GM12878 (cell line): ENCODE results near the gene TNIP1. TPM values are rescaled to one million over a fixed set of nuclear protein-coding genes. Genes with fewer than 3 reads are reported as not detected.

Source experiments
- ATAC-seq: fragments of 200-7000 bp; cut with Tn5 transposase; 3 replicates; pipeline ENCODE4 v1.9.1; 2020; ENCODE audit warnings: mild to moderate bottlenecking, moderate library complexity
- BruUV-seq: library from RNA; stranded (reverse); fragments of 400-500 nt; replicated peaks from 2 replicates; lab custom pipeline; 2021; lab: Mats Ljungman, UMichigan
- CTCF ChIA-PET: fragments of 300-600 bp; sonication (Branson Sonifier 250); formaldehyde crosslinking; extraction: SDS; loops from one replicate; lab custom pipeline; 2021; ENCODE audit warnings: inconsistent platforms; lab: Yijun Ruan, JAX
- POLR2A ChIA-PET: fragments of 350-600 bp; formaldehyde crosslinking; extraction: SDS; loops from one replicate; lab custom pipeline; 2021; ENCODE audit warnings: inconsistent platforms; lab: Charles Lee
- RAD21 ChIA-PET: fragments of 300-600 bp; sonication (Branson Sonifier 250); formaldehyde crosslinking; loops from one replicate; lab custom pipeline; 2023; ENCODE audit warnings: antibody characterized with exemption; ENCODE audit not compliant: unreplicated experiment; lab: Charles Lee
- SMC1A ChIA-PET: fragments of 300-600 bp; sonication (Branson Sonifier 250); formaldehyde crosslinking; loops from one replicate; lab custom pipeline; 2023; ENCODE audit not compliant: unreplicated experiment, uncharacterized antibody; lab: Charles Lee
- DNase-seq: peaks from one replicate; pipeline ENCODE4 v3.0.0-alpha.2; 2011; ENCODE audit warnings: low read depth, low spot score
- FAIRE-seq: peaks from 3 replicates; lab custom pipeline; 2011; peaks lifted over from hg19 to GRCh38; lab: Jason Lieb, UNC
- H2AFZ ChIP-seq: 2 replicates; pipeline ENCODE4 v1.6.0; 2011; ENCODE audit warnings: low read depth, low read length, control low read depth; ENCODE audit not compliant: control insufficient read depth
- H3K27ac ChIP-seq: 2 replicates; pipeline ENCODE4 v1.5.1; 2011; ENCODE audit warnings: control low read depth; ENCODE audit not compliant: control insufficient read depth, insufficient read depth
- H3K27me3 ChIP-seq, 2 experiments: replicated peaks in 1 of 2; 2 replicates each; pipeline versions ENCODE4 v1.6.0 to v1.6.1; 2011; ENCODE audit warnings: low read length in 1 of 2; ENCODE audit not compliant: control insufficient read depth in 2 of 2, insufficient read depth in 2 of 2
- H3K36me3 ChIP-seq, 2 experiments: 2 replicates each; pipeline ENCODE4 v1.5.1; 2011; ENCODE audit warnings: low read length in 1 of 2; ENCODE audit not compliant: control insufficient read depth in 2 of 2, insufficient read depth in 2 of 2
- H3K4me1 ChIP-seq: 2 replicates; pipeline ENCODE4 v1.6.1; 2011; ENCODE audit warnings: mild to moderate bottlenecking, low read length, moderate library complexity, mixed read lengths; ENCODE audit not compliant: control insufficient read depth, insufficient read depth
- H3K4me2 ChIP-seq: 2 replicates; pipeline ENCODE4 v1.6.0; 2011; ENCODE audit warnings: control low read depth; ENCODE audit not compliant: control insufficient read depth, insufficient read depth
- H3K4me3 ChIP-seq: fragments of 200-600 bp; sonication (generic); 2 replicates; pipeline ENCODE4 v1.5.1; 2016
- H3K79me2 ChIP-seq: 2 replicates; pipeline ENCODE4 v1.6.0; 2011; ENCODE audit warnings: low read length; ENCODE audit not compliant: control insufficient read depth, insufficient read depth
- H3K9ac ChIP-seq: 2 replicates; pipeline ENCODE4 v1.8.0; 2011; ENCODE audit warnings: low read length, control low read depth, mixed read lengths; ENCODE audit not compliant: control insufficient read depth, insufficient read depth
- H3K9me3 ChIP-seq: replicated peaks from 3 replicates; pipeline ENCODE4 v1.5.1; 2011; ENCODE audit warnings: mild to moderate bottlenecking, low read length; ENCODE audit not compliant: control insufficient read depth, insufficient read depth
- H4K20me1 ChIP-seq: 2 replicates; pipeline ENCODE4 v1.6.0; 2011; ENCODE audit not compliant: control insufficient read depth, insufficient read depth
- BHLHE40 ChIP-seq, 2 experiments: fragments of 450-650 bp in 1 of 2; IDR thresholded peaks; 2 replicates each; pipeline ENCODE4 v1.6.1; 2011 to 2017; ENCODE audit warnings: low read depth in 2 of 2, borderline replicate concordance in 1 of 2, improper control_type of control experiment in 1 of 2, low read length in 1 of 2, mild to moderate bottlenecking in 1 of 2
- CREB1 ChIP-seq: IDR thresholded peaks from 2 replicates; pipeline ENCODE4 v1.6.1; 2012; ENCODE audit warnings: low read depth, mild to moderate bottlenecking, inconsistent platforms
- EED ChIP-seq: sonication (generic); IDR thresholded peaks from 2 replicates; pipeline ENCODE4 v1.6.1; 2016; ENCODE audit warnings: antibody characterized with exemption, low read depth
- NBN ChIP-seq: fragments of 450-650 bp; IDR thresholded peaks from 2 replicates; pipeline ENCODE4 v1.6.1; 2016
- POLR2AphosphoS2 ChIP-seq: IDR thresholded peaks from 2 replicates; pipeline ENCODE4 v1.6.1; 2011; ENCODE audit warnings: low read depth, mild to moderate bottlenecking, low read length, improper control_type of control experiment, moderate library complexity
- REST ChIP-seq: IDR thresholded peaks from 2 replicates; pipeline ENCODE4 v1.6.1; 2012; ENCODE audit warnings: mild to moderate bottlenecking, low read depth, low read length
- SMAD5 ChIP-seq: IDR thresholded peaks from 2 replicates; pipeline ENCODE4 v1.6.1; 2016; ENCODE audit warnings: antibody characterized with exemption, low read depth
- TARDBP ChIP-seq: IDR thresholded peaks from 2 replicates; pipeline ENCODE4 v1.6.1; 2016; ENCODE audit warnings: borderline replicate concordance
- WGBS: methylation state at CpG from one replicate; pipeline ENCODE4 v1.1.6; 2016; ENCODE audit warnings: low lambda C conversion rate; ENCODE audit not compliant: insufficient replicate concordance, insufficient coverage; ENCODE audit errors: missing lambda C conversion rate; 5-methylcytosine and 5-hydroxymethylcytosine counted together
- in situ Hi-C: fragments of 300-500 bp; cut with MboI; formaldehyde crosslinking; loops from 9 replicates; pipeline ENCODE4 v1.14.3; 2018; ENCODE audit warnings: mixed read lengths
- intact Hi-C: fragments of 100-400 bp; cut with micrococcal nuclease; formaldehyde crosslinking; loops from one replicate; pipeline ENCODE4 v1.14.2; 2022; ENCODE audit not compliant: unreplicated experiment
- polyA plus RNA-seq, 11 experiments: library from polyadenylated mRNA; depleted of rRNA in 4 of 11; unstranded in 6 of 11; stranded (reverse) in 5 of 11; fragments of >200 nt; fragmentation: Nextera tagmentation in 4 of 11; fragmentation: Illumina TruSeq in 1 of 11; extraction: Ambion mirVana in 4 of 11; extraction: Trizol in 1 of 11; gene quantifications; 1 replicate in 1 of 11; 2 replicates in 10 of 11; pipeline versions ENCODE4 v1.2.1 to v1.2.3, GENCODE V29; 2011 to 2016; ENCODE audit warnings: inconsistent platforms in 2 of 11, missing spikeins in 2 of 11, low read depth in 1 of 11
- total RNA-seq, 4 experiments: library from RNA; depleted of rRNA in 3 of 4; stranded (reverse); fragments of >200 nt in 3 of 4; fragmentation: Illumina TruSeq in 1 of 4; extraction: Trizol in 1 of 4; gene quantifications; 2 replicates each; pipeline versions ENCODE4 v1.2.1 to v1.2.3, GENCODE V29; 2013 to 2021
- TF ChIP-seq, protein P1 (sequence below): fragments of 450-650 bp; conservative IDR thresholded peaks from 2 replicates; pipeline ENCODE4 v1.6.1; 2017; ENCODE audit warnings: mild to moderate bottlenecking, moderate library complexity
- TF ChIP-seq, protein P2 (sequence below): fragments of 450-650 bp; IDR thresholded peaks from 2 replicates; pipeline ENCODE4 v1.6.1; 2018; ENCODE audit warnings: borderline replicate concordance, mild to moderate bottlenecking; ENCODE audit not compliant: partially characterized antibody
- TF ChIP-seq, protein P3 (sequence below): fragments of 450-650 bp; IDR thresholded peaks from 2 replicates; pipeline ENCODE4 v1.6.1; 2014; ENCODE audit warnings: mild to moderate bottlenecking

Gene TNIP1
- total and polyA plus RNA-seq, 10 of the 15 experiments (the other 5 are each of a cell fraction or from before 2014, with no cell fraction given), result 4.4 to 279 (median 150) TPM

GRCh38 chr5:151079838-151080612 is 809 bp downstream of the TNIP1 start:
- no peak for FAIRE-seq
- peak; percentile 50; the same call in 1 of the 2 replicates for TF ChIP-seq EED
- TF ChIP-seq, protein P1, sequence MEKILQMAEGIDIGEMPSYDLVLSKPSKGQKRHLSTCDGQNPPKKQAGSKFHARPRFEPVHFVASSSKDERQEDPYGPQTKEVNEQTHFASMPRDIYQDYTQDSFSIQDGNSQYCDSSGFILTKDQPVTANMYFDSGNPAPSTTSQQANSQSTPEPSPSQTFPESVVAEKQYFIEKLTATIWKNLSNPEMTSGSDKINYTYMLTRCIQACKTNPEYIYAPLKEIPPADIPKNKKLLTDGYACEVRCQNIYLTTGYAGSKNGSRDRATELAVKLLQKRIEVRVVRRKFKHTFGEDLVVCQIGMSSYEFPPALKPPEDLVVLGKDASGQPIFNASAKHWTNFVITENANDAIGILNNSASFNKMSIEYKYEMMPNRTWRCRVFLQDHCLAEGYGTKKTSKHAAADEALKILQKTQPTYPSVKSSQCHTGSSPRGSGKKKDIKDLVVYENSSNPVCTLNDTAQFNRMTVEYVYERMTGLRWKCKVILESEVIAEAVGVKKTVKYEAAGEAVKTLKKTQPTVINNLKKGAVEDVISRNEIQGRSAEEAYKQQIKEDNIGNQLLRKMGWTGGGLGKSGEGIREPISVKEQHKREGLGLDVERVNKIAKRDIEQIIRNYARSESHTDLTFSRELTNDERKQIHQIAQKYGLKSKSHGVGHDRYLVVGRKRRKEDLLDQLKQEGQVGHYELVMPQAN, result peak; percentile 3; the same call in 1 of the 2 replicates
- TF ChIP-seq REST, result peak; percentile 51; the same call in 1 of the 2 replicates
- TF ChIP-seq, protein P2, sequence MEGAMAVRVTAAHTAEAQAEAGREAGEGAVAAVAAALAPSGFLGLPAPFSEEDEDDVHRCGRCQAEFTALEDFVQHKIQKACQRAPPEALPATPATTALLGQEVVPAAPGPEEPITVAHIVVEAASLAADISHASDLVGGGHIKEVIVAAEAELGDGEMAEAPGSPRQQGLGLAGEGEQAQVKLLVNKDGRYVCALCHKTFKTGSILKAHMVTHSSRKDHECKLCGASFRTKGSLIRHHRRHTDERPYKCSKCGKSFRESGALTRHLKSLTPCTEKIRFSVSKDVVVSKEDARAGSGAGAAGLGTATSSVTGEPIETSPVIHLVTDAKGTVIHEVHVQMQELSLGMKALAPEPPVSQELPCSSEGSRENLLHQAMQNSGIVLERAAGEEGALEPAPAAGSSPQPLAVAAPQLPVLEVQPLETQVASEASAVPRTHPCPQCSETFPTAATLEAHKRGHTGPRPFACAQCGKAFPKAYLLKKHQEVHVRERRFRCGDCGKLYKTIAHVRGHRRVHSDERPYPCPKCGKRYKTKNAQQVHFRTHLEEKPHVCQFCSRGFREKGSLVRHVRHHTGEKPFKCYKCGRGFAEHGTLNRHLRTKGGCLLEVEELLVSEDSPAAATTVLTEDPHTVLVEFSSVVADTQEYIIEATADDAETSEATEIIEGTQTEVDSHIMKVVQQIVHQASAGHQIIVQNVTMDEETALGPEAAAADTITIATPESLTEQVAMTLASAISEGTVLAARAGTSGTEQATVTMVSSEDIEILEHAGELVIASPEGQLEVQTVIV, result no peak
- 0 out of 2 replicates have a peak, but pooled peaks have one; percentile 17 for TF ChIP-seq NBN
- TF ChIP-seq TARDBP, result no peak
- no peak for TF ChIP-seq CREB1
- TF ChIP-seq, protein P3, sequence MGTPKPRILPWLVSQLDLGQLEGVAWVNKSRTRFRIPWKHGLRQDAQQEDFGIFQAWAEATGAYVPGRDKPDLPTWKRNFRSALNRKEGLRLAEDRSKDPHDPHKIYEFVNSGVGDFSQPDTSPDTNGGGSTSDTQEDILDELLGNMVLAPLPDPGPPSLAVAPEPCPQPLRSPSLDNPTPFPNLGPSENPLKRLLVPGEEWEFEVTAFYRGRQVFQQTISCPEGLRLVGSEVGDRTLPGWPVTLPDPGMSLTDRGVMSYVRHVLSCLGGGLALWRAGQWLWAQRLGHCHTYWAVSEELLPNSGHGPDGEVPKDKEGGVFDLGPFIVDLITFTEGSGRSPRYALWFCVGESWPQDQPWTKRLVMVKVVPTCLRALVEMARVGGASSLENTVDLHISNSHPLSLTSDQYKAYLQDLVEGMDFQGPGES, result no peak
- TF ChIP-seq POLR2AphosphoS2, result 0 out of 2 replicates have a peak, but pooled peaks have one; percentile 14
- 0 out of 2 replicates have a peak, but pooled peaks have one; percentile 9 for TF ChIP-seq SMAD5
- TF ChIP-seq BHLHE40 (IDR thresholded peaks at IDR 0.05; ENCODE audit: borderline replicate concordance in 1 of 2, low read depth in 2 of 2, low read length in 1 of 2), result peak; percentile 42 to 62; a peak in 2 of 4 replicates

More at GRCh38 chr5:151079838-151080612, 809 bp downstream of the TNIP1 start:
- H2AFZ ChIP-seq, result no peak overlapping the region
- in situ Hi-C loops, result no loop called here
- POLR2A ChIA-PET, result interaction anchor here (0.5 to 14.3 kb wide), 9 partner anchors 10 to 177 kb away, joined by 3 to 222 read pairs (median 12); no protein-coding TSS in a partner anchor
- RAD21 ChIA-PET, result interaction anchor here (1.0 to 8.5 kb wide), 6 partner anchors 10 to 83 kb away, joined by 4 to 94 read pairs (median 6); no protein-coding TSS in a partner anchor
- H3K4me2 ChIP-seq, result peak overlapping the region; percentile 100
- no peak for ATAC-seq
- peaks cover 17% of the 10 kb centered on the region for H4K20me1 ChIP-seq
- peak overlapping the region; percentile 93 for H3K9ac ChIP-seq
- DNase-seq, result no peak
- under 1% methylated on average over 16 of the region's 21 CpGs for WGBS
- peaks cover 41% of the 10 kb centered on the region for H3K4me1 ChIP-seq
- peaks cover 98% of the 10 kb centered on the region for H3K79me2 ChIP-seq
- SMC1A ChIA-PET, result interaction anchor here (0.6 to 4.4 kb wide), 13 partner anchors 10 to 159 kb away, joined by 3 to 26 read pairs (median 7); no protein-coding TSS in a partner anchor
- peak overlapping the region; percentile 89 for H3K4me3 ChIP-seq
- H3K27me3 ChIP-seq, result no peaks in the 10 kb centered on the region
- no peaks in the 10 kb centered on the region; the same call in 2 of the 3 replicates for H3K9me3 ChIP-seq
- intact Hi-C loops, result loop anchor here (2.0 to 5.0 kb wide), 4 partner anchors 19 to 132 kb away; partner anchors contain the start of gene ANXA6
- BruUV-seq, result TSS peak; percentile 32
- CTCF ChIA-PET, result interaction anchor here (1.1 to 7.5 kb wide), 6 partner anchors 11 to 85 kb away, joined by 4 to 60 read pairs (median 9); no protein-coding TSS in a partner anchor
- peaks cover 6 to 31% of the 10 kb centered on the region in 2 experiments for H3K36me3 ChIP-seq
- H3K27ac ChIP-seq, result peak overlapping the region; percentile 90
